ENCODE data around the gene RALB. TPM values are rescaled to one million over a fixed set of nuclear protein-coding genes. Genes with fewer than 3 reads are reported as not detected.

Gene RALB
- total RNA-seq, 1 donor from 2014 or later, result 40.4 TPM

- TF ChIP-seq, protein P1, sequence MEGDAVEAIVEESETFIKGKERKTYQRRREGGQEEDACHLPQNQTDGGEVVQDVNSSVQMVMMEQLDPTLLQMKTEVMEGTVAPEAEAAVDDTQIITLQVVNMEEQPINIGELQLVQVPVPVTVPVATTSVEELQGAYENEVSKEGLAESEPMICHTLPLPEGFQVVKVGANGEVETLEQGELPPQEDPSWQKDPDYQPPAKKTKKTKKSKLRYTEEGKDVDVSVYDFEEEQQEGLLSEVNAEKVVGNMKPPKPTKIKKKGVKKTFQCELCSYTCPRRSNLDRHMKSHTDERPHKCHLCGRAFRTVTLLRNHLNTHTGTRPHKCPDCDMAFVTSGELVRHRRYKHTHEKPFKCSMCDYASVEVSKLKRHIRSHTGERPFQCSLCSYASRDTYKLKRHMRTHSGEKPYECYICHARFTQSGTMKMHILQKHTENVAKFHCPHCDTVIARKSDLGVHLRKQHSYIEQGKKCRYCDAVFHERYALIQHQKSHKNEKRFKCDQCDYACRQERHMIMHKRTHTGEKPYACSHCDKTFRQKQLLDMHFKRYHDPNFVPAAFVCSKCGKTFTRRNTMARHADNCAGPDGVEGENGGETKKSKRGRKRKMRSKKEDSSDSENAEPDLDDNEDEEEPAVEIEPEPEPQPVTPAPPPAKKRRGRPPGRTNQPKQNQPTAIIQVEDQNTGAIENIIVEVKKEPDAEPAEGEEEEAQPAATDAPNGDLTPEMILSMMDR (conservative IDR thresholded peaks at IDR 0.05), result peak; percentile 65
- Mint-ChIP-seq H3K27me3 (peaks cover 13% of the 10 kb centered on the region), H3K4me1 (ENCODE audit: unreplicated experiment) (peaks cover 15% of the 10 kb centered on the region)
Observed at GRCh38 chr2:120223034-120223912, 29.4 kb upstream of the RALB start, which contains the start of gene TMEM185B. TMEM185B (minus strand) TSS chr2:120223400; CDS start chr2:120222976, 424 bp downstream.

GRCh38 chr2:120224256-120224655, 28.4 kb upstream of the RALB start:
- peaks cover 27% of the 10 kb centered on the region for H3K36me3 Mint-ChIP-seq
- peaks cover 19% of the 10 kb centered on the region for H3K27me3 Mint-ChIP-seq
- peaks cover 4% of the 10 kb centered on the region for H3K9me3 Mint-ChIP-seq
- peaks cover 17% of the 10 kb centered on the region for H3K4me1 Mint-ChIP-seq (ENCODE audit: unreplicated experiment)
- TF ChIP-seq, protein P1 (conservative IDR thresholded peaks at IDR 0.05), result no peak
- peak overlapping the region; percentile 72 for H3K27ac Mint-ChIP-seq
- no peak for DNase-seq (ENCODE audit: extremely low spot score, unreplicated experiment)
- H3K4me3 Mint-ChIP-seq, result peak overlapping the region; percentile 88

More at GRCh38 chr2:120223034-120223912, 29.4 kb upstream of the RALB start, which contains the start of gene TMEM185B:
- peak within 1 kb of the TSS; percentile 88 for H3K4me3 Mint-ChIP-seq
- peaks cover 35% of the 10 kb centered on the region for H3K36me3 Mint-ChIP-seq
- H3K27ac Mint-ChIP-seq, result peak within 1 kb of the TSS; percentile 82
- peaks cover 4% of the 10 kb centered on the region for H3K9me3 Mint-ChIP-seq
- DNase-seq (ENCODE audit: extremely low spot score, unreplicated experiment), result peak; percentile 92

- TF ChIP-seq, protein P1 (conservative IDR thresholded peaks at IDR 0.05), result no peak
- Mint-ChIP-seq H3K4me1 (ENCODE audit: unreplicated experiment) (peaks cover 20% of the 10 kb centered on the region), H3K36me3 (peaks cover 24% of the 10 kb centered on the region), H3K9me3 (peaks cover 4% of the 10 kb centered on the region), H3K27me3 (peaks cover 22% of the 10 kb centered on the region), H3K4me3 (peak overlapping the region; percentile 69), H3K27ac (peak overlapping the region; percentile 13)
- no peak for DNase-seq (ENCODE audit: extremely low spot score, unreplicated experiment)
Observed at GRCh38 chr2:120224735-120225548, 27.7 kb upstream of the RALB start.

DNA sequence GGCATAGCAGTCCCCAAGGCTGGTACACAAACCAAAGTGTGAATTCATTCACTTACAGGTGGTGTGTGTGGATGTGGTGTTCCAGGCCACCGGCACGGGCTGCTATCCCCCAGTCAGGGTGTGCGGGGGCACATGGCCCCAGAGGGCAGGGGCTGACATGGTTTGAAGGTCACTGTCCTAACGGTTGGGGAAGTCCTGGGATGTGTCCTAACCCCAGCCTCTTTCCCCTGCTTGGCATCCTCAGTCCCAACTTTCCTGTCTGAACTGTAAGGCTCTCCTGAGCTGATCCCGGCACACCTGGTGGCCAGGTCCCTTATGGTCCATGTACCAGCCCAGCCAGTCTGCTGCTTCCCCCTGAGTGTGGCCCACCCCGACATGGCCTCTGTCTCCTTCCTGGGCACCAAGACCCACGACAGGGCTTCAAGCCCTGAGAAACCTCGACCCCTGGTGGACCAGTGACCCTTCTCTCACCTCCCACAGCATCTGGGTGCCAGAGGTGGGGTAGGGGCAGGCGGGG, 27.0 kb upstream of the RALB start:
- Mint-ChIP-seq H3K4me3 (peak overlapping the region; percentile 41), H3K27ac (no peak overlapping the region), H3K4me1 (ENCODE audit: unreplicated experiment) (peaks cover 19% of the 10 kb centered on the region), H3K9me3 (peaks cover 4% of the 10 kb centered on the region), H3K27me3 (peaks cover 22% of the 10 kb centered on the region), H3K36me3 (peaks cover 19% of the 10 kb centered on the region)
- TF ChIP-seq, protein P1 (conservative IDR thresholded peaks at IDR 0.05), result no peak
- no peak for DNase-seq (ENCODE audit: extremely low spot score, unreplicated experiment)

DNA sequence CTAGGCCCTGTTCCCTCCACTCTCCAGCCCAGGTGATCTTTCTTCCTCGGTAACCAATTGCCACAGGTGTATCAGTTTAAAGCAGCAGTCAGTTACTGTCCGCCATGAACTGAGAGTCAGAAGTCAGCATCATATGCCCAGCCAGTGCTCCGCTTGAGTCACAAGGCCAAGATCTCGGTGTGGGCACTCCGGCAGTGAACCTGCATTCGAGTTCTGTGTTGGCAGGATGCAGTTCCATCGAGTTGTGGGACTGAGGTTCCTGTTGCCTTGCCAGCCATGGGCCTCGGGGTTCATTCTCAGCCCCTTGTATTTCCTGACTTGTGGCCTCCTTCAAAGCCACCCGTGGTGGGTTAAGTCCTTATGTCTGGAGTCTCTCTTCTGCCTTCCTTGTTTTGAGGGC, 26.3 kb upstream of the RALB start:
- Mint-ChIP-seq H3K4me1 (ENCODE audit: unreplicated experiment) (peaks cover 12% of the 10 kb centered on the region), H3K27me3 (peaks cover 22% of the 10 kb centered on the region), H3K27ac (no peak overlapping the region), H3K36me3 (peaks cover 12% of the 10 kb centered on the region), H3K9me3 (no peaks in the 10 kb centered on the region), H3K4me3 (no peak overlapping the region)
- TF ChIP-seq, protein P1 (conservative IDR thresholded peaks at IDR 0.05), result no peak
- no peak for DNase-seq (ENCODE audit: extremely low spot score, unreplicated experiment)

All from type B pancreatic cell (in vitro differentiated cells).